SHP77 (cell line): ENCODE data around the gene NRDE2.
"Not testable (repeated sequence)": the region's sequence is repeated elsewhere in the genome, so short reads cannot be mapped to it uniquely, and the experiment has no call there.

Source experiments
- DNase-seq, 2 experiments: peaks; one replicate each; lab custom pipeline; 2025; lab: John Stamatoyannopoulos, UW

Gene NRDE2

DNA sequence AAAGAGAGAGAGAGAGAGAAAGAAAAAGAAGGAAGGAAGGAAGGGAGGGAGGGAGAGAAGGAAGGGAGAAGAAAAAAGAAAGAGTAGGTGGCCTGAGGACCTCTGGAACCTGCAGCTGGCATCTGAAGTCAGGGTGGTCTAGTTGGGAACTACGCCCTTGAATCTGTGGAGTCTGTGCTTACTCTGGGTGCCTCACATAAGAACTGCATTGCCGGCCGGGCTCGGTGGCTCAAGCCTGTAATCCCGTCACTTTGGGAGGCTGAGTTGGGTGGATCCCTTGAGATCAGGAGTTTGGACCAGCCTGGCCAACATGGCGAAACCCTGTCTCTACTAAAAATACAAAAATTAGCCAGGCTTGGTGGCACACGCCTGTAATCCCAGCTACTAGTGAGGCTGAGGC, 10.0 kb upstream of the NRDE2 start:
- no peak for DNase-seq

DNA sequence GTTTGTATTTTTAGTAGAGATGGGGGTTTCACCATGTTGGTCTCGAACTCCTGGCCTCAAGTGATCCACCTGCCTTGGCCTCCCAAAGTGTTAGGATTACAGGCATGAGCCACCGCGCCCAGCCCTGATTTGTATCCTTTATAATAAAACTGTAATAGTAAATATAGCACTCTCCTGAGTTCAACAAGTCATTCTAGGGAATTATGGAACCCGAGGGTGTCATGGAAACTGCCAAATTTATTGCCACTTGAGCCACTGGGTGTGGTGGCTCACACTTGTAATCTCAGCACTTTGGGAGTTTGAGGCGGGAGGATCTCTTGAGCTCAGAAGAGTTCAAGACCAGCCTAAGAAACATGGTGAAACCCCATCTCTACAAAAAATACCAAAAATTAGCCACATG, 9.5 kb upstream of the NRDE2 start:
- not testable (repeated sequence) for DNase-seq

DNA sequence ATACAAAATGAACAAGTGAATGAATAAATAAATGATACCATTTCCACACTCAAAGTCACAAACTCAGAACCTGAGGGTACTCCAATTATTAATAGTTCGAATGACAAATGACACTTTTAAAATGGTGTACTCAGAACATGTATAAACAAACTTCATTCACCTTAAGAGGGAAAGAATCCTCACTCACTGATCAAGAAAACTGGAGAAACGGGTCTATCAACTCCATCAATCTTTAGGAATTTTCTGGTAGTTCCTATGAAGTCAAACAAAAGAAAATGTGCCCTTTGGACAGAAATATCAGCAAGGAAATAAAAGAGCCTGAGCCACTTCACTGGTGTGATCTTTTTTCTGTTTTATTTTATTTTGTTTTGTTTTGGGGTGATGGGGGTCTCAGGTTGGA, 5.2 kb upstream of the NRDE2 start:
- DNase-seq = no peak

DNA sequence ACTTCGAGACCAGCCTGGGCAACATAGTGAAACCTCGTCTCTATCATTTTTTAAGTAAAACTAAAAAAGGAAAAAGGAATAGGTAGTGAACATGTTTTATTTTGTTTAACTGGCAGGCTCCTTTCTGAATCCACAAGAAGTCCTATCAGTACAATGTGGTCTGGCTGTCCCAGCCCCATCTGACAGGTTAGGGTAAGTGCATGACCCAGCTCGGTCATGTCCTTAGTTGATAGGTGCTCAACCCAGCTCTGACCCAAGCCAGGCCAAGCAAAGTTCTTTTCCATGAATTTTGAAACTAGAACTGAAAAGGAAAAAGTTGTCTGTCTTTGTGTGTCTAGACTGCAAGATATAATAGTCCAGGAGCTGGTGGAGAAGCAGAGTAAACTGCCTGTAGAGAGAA, 4.7 kb upstream of the NRDE2 start:
- DNase-seq = no peak

DNA sequence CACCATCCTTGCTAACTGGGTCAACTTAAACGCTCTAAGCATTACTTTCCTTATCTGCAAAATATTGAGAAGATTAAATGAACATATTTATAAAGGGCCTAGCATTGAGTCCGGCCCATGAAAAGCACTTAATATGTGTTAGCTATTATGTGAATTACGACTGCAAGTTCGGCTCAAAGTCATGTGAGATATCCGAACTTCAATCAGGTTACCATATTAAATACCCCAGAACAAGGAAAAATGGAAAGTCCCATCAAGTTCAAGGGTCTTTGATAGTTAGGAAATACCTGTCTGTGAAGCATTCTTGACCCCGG, 487 bp upstream of the NRDE2 start:
- DNase-seq = no peak

DNA sequence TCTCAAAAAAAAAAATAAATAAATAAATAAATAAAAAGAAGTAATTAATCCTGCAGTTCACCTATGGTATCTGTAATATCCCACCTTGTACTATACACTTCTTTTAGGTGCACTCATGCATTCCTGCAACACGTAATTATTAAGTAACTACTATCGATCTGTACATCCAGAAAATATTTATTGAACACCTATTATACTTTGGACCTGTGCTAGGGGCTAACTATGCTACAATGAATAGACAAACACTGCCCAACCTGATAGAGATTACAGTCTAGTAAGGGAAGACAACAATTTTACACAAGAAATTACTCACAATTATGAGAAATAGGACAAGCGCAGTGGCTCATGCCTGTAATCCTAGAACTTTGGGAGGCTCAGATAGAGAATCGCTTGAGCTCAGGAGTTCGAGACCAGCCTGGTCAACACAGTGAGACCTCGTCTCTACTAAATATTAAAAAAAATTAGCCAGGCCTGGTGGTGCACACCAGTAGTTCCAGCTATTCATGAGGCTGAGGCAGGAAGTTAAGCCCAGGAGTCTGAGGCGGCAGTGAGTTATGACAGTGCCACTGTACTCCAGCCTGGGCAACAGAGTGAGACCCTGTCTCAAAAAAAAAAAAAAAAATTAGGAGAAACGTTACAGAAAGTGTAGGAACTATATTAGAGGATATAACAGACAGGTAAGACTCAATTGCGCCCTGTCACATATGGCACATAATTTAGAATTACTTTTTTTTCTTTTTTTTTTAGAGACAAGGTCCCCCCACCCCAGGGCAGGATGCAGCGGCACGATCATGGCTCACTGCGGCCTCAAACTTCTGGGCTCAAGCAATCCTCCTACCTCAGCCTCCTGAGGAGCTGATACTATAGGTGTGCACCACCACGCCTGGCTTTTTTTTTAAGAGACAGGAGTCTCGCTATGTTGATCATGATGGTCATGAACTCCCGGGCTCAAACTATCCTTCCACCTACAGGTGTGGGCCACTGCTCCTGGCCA, 1.2 kb downstream of the NRDE2 start:
- no peak for DNase-seq

DNA sequence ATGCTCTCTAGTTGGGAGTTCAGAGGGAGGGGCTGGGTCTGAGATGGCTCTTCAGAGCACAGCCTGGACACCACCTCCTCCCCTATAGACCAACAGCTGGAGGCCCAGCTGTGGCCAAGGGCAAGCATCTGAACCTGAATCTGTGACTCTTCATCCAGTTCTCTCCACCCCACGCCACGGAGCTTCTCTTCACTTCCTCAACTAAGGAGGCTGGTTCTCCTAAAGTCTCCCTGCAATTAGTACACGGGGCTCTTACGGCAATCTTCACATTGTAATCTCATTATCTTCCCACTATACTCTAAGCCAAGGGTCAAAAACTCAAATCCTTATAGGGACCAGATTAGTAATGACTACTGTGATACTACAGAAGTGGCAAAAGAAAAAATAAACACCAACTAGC, 9.8 kb downstream of the NRDE2 start:
- no peak for DNase-seq

DNA sequence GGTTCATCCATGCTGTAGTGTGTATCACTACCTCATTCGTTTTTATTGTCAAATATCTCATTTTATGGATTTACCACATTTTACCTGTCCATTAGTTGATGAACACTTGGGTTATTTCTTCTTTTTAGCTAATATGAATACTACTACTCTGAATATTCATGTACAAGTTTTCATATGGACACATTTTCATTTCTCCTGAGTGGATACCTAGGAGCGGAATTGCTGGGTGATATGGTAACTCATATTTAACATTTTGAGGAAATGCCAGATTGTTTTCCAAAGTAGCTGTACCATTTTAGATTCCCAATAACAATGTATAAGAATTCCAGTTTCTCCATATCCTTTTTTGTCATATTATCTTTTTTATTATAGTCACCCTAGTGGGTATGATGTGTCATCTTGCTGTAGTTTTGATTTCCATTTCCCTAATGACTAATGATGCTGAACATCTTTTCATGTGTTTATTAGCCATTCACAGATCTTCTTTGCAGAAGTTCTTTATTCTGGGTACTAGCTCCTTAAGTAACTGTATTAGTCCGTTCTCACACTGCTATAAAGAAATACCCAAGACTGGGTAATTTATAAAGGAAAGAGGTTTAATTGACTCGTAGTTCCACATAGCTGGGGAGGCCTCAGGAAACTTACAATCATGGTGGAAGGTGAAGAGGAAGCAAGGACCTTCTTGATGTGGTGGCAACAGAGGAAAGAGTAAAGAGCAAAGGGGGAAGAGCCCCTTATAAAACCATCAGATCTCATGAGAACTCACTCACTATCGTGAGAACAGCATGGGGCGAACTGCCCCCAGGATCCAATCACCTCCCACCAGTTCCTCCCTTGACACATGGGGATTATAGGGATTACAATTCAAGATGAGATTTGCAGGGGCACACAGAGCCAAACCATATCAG, 11.9 kb downstream of the NRDE2 start:
- DNase-seq = no peak

DNA sequence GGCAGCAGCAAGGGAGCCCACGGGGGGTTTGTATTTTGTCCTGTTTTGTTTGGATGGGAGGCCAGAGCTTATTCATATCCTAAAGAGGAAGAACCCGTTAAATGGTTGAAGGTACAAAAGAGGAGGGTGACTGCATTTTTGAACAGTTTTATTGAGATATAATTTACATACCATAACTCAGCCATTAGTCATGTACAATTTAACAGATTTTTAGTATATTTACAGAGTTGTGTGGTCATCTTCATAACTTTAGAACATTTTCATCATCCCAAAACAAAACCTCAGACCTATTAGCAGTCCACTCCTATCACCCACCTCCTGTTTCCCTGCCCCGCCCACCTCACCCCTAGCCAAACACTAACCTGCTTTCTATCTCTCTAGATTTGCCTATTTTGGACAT, 12.6 kb downstream of the NRDE2 start:
- DNase-seq = no peak

DNA sequence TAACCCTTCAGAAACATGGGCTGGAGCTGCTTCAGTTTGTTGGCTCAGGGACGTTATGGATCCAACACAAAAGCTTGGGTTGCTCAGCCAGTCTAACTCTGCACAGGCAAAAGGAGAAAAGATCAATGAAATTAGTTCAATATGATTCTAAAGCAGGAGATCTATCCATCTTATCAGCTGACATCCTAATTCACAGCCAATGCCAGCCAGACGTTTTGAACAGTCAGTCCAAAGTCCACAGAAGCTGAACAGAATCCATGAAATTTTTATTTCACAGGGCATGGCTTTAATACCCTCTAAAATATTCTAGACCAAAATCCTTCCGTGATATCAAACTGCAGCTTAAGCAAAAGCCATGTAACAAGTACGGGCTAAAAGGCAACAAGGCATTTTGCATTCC, 13.7 kb downstream of the NRDE2 start:
- DNase-seq = no peak

DNA sequence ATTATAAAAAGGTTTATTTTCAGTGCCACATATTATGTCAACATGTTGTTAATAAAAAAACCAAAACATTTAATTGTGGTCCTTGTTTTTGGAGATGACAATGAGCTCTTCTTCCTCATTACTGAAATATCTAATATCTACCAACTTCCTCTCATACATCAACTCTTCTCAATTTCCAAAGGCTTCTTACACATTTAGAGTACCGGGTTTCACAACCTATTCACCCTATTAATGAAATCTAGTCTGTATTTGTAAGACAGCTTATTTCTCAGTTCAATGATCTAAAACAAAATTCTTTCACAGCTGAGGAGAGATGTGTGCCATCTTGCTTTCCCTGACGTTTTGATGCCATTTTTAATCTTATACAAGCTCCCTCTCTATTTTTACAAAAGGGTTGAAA, 14.5 kb downstream of the NRDE2 start:
- no peak for DNase-seq

DNA sequence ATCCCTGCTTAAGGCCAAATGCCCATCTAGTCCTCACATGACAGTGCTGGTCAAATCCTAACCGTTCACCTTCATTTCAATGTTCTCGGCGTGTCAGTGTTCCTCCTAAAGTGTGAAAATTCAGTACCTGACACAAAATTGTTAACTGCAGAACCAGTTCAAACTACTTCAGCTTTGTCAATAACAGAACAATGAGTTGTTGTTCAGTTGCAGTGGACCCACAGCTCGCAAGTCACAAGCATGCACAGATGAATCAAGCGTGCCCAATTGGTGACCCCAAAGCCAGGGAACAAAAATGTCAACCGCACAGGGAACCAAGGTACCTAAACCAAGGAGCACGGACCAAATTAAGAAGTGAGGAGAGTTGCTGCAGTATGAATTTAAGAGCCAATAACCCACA, 23.2 kb downstream of the NRDE2 start:
- DNase-seq = no peak

DNA sequence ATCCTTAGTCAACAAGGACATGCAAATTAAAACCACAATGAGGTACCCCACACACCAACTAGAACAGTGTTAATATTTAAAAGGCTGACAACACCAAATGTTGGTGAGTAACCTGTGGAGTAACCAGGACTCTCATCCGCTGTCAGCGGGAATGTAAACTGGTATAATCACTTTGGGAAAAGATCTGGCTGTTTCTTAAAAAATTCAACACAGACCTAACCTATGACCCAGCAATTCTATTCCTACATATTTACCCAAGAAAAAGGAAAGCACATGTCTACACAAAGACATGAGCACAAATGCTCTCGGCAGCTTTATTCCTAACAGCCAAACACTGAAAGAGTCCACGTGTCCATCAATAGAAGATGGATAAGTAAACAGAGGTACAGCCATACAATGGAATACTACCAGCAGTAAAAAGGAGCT, 26.6 kb downstream of the NRDE2 start:
- DNase-seq = no peak

DNA sequence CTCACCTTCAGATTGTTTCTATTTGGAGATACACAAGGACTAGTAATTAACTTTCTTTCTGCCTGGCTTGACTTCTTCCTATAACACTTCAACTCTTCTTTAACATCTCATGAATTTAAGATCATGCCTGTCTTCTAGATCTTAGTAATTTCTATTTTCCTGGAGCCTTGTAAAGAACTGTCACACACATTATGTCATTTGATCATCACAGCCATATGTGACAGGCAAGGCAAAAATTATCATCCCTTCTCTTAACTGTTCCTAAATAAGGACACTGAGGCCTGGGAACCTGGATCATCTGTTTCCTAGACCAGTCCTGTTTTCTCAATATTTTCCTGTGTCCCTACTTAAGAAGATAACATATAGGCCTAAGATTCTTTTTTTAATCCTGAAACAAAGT, 27.2 kb downstream of the NRDE2 start:
- DNase-seq = no peak

DNA sequence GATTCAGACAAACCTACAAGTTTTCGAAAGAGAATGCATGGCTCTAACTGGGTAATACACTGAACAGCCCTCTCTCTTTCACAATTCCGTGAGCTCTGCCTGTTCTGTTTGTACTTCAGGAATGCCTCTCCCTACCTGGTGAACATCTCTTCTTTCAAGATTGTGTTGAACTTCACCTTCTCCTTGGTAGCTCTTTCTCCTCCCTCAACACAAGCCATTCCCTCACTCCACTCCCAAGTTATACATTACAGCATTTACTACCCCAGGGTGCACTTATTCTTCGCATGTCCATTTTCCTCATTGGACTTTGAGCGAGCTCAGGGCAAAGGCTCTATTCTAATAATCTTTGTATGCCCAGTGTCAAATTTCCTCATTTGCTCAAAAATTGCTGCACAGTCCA, 28.3 kb downstream of the NRDE2 start:
- no peak for DNase-seq

DNA sequence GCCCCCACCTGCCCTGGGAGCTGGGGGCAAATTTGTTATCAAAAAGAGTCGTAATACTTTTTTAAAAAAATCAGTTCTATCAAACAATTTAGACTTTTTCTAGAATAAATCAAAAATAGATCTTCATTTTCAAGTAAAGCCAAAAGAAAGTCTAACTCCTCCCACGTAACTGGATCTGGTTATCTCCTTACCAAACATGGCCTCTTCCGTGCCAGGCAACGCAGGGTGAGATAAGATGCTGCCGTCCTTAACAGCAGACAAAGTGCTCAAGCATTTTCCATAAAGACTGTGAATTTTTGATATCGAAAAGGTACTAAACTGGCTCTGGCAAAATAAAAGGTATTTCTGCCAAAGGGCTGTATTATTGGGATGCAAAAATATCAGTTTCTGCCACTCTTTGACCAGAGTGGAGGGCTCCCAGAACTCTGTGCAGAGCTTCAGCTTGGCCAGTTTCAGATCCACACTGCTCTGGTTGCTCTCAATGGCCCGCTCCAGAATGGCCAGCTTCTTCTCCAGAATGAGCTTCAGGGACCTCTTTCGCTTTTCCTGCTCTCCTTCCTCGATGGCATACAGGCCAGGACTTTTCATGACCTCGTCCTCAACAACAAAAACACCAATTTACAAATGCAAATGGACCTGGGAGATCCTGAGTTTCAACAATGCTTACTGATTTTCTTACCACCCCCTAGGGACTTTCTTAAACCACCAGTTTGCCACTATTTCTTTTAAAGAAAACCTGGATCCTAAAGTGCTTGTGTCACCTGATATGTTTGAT, 29.0 kb downstream of the NRDE2 start:
- DNase-seq = no peak

DNA sequence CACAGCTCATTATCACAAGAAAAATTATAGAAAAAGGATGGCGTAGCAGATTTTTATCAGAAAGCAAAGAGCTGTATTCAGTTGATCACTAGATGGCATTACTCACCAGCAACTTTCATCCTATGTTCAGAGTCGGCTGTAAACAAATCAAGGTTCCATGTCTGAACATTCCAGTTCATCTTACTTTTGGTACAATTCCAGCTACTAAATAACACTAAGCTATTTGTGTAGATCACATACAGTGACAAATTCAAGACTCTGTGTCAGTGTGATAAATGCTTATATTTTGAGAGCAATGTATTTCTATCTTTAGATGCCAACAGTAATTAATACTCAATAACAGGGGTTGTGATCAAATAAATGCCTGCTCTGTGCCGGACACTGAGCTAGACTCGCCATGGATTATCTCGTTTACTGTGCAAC, 30.1 kb downstream of the NRDE2 start:
- peak in 1 of 2 experiments; percentile 23 for DNase-seq

DNA sequence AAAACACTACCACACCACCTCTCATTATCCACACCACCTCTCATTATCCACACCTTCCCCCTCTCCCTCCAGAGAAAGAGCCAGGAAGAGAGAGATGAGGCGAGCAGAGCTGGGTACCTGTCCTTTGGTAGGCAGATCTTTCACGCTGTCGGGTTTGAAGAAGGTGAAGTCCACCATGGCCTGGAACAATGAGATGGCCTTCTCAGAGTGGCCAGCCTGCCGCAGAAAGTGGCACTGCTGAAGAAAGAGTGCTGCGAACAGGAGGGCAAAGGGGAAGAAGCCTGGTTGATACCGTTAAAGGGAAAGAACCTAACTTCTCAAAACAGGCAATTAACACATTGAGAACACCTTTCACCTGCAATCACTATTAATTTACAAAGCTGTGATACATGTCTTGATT, 30.6 kb downstream of the NRDE2 start:
- DNase-seq = no peak

DNA sequence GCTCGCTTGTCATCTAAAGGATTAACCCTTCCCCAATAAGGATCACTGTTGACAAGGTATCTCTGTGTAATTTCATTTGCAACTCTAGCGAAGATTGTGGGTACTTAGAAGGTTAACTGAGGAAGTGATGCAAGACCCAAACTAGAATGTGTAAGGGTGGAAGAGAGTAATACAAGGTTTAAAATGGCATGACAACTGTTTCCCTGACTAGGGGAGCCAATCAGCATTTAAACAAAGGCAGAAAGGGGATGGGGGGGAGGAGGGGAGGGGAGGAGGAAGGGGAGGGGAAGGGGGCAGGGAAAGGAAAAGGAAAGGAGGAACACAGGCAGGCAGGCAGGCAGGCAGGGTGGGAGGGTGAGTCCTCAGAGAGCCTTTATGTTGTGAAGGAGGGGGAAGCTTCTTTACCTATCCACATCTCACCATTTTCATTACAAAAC, 31.1 kb downstream of the NRDE2 start:
- DNase-seq = no peak

DNA sequence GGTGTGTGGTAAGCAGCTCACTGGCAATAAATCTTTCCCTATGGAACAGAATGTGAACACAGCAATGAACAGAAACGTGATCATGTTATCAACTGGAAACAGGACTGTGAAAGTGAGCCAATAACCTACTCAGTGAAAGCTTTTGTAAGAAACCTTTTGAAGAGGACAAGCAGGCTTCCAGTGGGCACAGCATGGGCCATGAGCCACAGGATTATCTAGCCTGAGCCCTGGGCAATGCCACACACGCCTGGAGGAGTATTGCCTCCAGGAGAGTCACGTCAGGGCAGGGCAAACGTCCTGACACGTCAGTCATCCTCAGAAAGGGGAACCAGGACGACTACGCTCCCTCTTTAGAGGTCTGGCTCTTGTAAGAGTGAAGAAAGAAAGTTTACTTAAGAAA, 32.3 kb downstream of the NRDE2 start:
- no peak for DNase-seq

DNA sequence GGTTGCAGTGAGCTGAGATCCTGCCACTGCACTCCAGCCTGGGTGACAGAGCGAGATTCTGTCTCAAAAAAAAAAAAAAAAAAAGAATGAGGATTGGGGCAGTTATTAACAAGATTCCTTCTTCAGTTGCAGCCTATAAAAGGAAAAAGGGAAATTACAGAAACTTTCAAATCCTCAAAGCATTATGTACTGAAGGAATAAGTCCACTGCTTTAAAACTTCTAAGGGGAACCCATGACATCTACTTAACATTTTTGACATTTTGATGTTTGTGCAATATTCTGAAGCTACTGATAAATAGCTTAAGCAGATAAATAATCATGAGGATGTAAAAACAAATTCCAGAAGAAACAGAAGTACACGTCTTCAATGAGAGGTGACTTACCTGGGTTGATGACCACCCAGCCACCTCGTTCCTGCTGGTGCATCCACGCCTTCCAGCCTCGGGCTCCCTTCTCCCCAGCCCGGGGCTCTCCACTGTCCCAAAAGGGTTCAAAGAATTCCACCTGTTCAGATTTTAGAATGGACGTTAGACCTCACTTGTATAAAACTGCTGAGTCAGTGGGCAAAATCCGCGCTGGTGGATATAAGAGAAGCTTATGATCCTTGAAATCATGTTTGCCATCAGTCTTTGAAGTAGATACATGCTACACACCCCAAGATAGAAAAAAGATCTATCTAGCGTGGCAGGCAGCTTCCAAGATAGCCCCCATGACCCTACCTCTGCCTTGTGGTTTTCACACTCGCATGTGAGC, 33.7 kb downstream of the NRDE2 start:
- no peak for DNase-seq
